HG03571 (cell line): ENCODE results near the gene SPATA19.

Source experiments
- ATAC-seq: cut with Tn5 transposase; IDR thresholded peaks from one replicate; pipeline ENCODE4 v1.9.1; 2021; ENCODE audit not compliant: unreplicated experiment

The SPATA19 gene

GRCh38 chr11:133819114-133819513 lies 26.2 kb downstream of the SPATA19 start:
- no peak for ATAC-seq

- ATAC-seq, result no peak
Observed at GRCh38 chr11:133818302-133818701, 27.0 kb downstream of the SPATA19 start.

GRCh38 chr11:133817449-133817848 lies 27.9 kb downstream of the SPATA19 start:
- no peak for ATAC-seq

GRCh38 chr11:133816146-133816870 lies 29.0 kb downstream of the SPATA19 start:
- ATAC-seq, result no peak

- no peak for ATAC-seq
Observed at GRCh38 chr11:133815636-133816035, 29.7 kb downstream of the SPATA19 start.

- no peak for ATAC-seq
Observed at GRCh38 chr11:133814588-133815100, 30.7 kb downstream of the SPATA19 start.

- no peak for ATAC-seq
Observed at GRCh38 chr11:133811850-133812685, 33.2 kb downstream of the SPATA19 start.

- ATAC-seq, result no peak
Observed at GRCh38 chr11:133810766-133811165, 34.5 kb downstream of the SPATA19 start.

- ATAC-seq, result no peak
Observed at GRCh38 chr11:133809569-133810491, 35.5 kb downstream of the SPATA19 start.

- ATAC-seq, result no peak
Observed at GRCh38 chr11:133808393-133809140, 36.7 kb downstream of the SPATA19 start.

GRCh38 chr11:133803026-133803425 lies 42.3 kb downstream of the SPATA19 start:
- no peak for ATAC-seq

- no peak for ATAC-seq
Observed at GRCh38 chr11:133801356-133801755, 44.0 kb downstream of the SPATA19 start.

GRCh38 chr11:133800666-133801065 lies 44.6 kb downstream of the SPATA19 start:
- ATAC-seq, result no peak

GRCh38 chr11:133797554-133797953 lies 47.8 kb downstream of the SPATA19 start:
- no peak for ATAC-seq

GRCh38 chr11:133796043-133796795 lies 49.1 kb downstream of the SPATA19 start:
- ATAC-seq, result no peak

GRCh38 chr11:133795088-133795487 lies 50.2 kb downstream of the SPATA19 start:
- no peak for ATAC-seq

GRCh38 chr11:133794205-133794604 lies 51.1 kb downstream of the SPATA19 start:
- ATAC-seq, result no peak

GRCh38 chr11:133793271-133794035 lies 51.9 kb downstream of the SPATA19 start:
- ATAC-seq, result no peak

- ATAC-seq, result no peak
Observed at GRCh38 chr11:133790995-133791394, 54.3 kb downstream of the SPATA19 start.
